GM06990 (cell line): ENCODE measurements around the gene PPP2R1B.
A peak's percentile ranks its signal among the peaks of the same experiment; 100 is the strongest.

ENCODE experiments used
- DNase-seq: peaks from one replicate; pipeline ENCODE4 v3.0.0-alpha.2; 2011; ENCODE audit not compliant: insufficient read length; ENCODE audit errors: extremely low read depth
- H3K27me3 ChIP-seq: replicated peaks from 2 replicates; pipeline ENCODE4 v1.6.0; 2011; ENCODE audit warnings: low read length; ENCODE audit not compliant: control insufficient read depth, insufficient read depth
- H3K36me3 ChIP-seq: 2 replicates; pipeline ENCODE4 v1.5.1; 2011; ENCODE audit warnings: low read length; ENCODE audit not compliant: control insufficient read depth, insufficient read depth
- H3K4me3 ChIP-seq: replicated peaks from 2 replicates; pipeline ENCODE4 v1.5.1; 2011; ENCODE audit warnings: low read depth, mild to moderate bottlenecking, control low read depth, low read length
- CTCF ChIP-seq: IDR thresholded peaks from 2 replicates; pipeline ENCODE4 v1.5.1; 2011; ENCODE audit warnings: low read length, control low read depth, mild to moderate bottlenecking, inconsistent platforms; ENCODE audit not compliant: insufficient read depth, poor library complexity, severe bottlenecking

Gene PPP2R1B

DNA sequence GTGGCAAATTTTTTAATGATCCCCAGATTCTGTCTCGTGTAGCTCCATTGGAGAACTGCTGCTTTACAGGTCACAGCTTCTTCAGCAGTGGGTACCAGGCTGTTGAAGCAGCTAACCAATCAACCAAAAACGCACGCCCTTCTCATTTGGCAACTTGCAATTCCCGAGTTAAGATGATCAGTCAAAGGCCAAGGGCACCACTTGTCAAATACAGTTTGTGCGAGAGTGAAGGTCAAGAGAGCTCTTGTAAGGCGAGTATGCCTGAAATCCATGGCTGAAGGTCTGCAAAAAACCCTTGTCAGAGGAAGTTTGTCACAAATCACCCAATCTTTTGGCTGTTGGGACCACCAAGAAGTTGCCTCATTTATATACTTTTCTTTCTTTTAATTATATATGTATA lies 12.9 kb upstream of the PPP2R1B start:
- TF ChIP-seq CTCF: no peak
- no peaks in the 10 kb centered on the region for H3K36me3 ChIP-seq
- H3K4me3 ChIP-seq: no peak overlapping the region
- no peak for DNase-seq
- H3K27me3 ChIP-seq: no peaks in the 10 kb centered on the region

DNA sequence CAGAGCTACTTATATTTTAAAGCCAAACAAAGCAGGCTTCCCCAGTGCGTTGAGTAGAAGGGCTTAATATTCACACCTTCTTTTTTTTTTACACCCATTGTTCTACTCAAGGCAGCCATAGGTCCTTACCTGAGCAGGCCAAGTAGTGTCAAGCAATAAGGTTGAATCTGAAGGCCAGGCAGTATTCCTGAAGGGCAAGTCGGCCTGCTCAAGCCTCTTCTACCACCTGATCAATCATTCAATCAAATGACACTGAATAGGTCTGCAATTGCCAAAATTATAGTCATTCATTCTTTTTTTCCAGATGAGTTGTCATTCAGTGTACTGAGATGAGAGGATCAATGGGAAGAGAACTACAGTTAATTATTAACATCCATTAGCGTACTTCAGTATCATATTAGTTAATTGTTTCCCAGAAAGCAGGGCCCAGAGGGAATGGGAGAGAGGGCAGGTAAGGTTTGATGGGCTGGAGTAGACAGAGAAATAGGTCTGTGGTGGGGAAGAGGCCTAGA lies 11.9 kb upstream of the PPP2R1B start:
- no peak overlapping the region for H3K4me3 ChIP-seq
- DNase-seq: no peak

DNA sequence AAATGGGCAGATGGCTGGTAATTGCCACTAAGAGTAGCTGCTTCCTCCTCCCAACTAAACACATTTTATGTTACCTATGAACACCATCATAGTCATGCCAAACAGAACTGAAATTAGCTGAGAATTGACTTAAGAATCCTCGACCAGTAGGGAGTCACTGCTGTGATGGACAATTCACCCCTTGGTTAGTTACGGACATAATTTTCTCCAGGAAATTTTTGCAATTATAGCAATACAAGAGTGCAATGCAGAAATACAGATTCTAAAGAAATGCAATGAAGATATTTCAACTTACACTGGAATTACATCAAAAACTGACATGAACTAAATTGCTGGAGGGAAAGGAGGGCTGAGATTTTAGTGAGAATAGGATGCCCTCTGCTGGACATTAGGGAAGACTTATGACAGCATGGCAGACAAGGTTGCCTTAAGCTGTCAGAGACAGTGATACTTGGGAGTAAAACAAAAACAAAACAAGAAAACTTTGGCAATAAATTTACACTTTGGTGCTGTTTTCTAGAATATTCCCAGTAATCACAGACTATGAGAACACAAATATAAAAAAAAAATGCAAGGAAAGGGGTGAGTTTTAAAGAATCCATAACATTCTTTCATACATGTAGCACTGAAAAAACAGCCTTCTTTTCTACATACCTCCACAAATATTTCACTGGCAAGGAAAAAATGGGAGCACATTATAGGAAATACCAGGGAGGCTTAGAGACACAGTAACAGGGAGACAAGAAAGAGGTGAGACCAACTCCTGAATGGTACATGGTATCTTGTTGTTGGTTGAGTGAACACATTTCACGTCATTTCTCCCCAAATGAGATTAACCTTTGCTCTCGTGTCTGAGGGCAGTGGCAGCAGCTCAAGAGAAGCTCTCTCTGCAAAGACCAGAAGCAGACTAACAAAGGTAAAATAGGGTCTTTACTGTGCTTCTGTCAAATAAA lies 11.2 kb upstream of the PPP2R1B start:
- peak; percentile 50 for DNase-seq
- Histone ChIP-seq H3K27me3 (no peaks in the 10 kb centered on the region), H3K4me3 (no peak overlapping the region), H3K36me3 (no peaks in the 10 kb centered on the region)
- peak; percentile 62 for TF ChIP-seq CTCF

More for the DNA sequence above, 11.9 kb upstream of the PPP2R1B start:
- no peak for TF ChIP-seq CTCF
- Histone ChIP-seq H3K36me3 (no peaks in the 10 kb centered on the region), H3K27me3 (no peaks in the 10 kb centered on the region)

GRCh38 chr11:111776398-111777093 lies 10.4 kb upstream of the PPP2R1B start:
- peak; percentile 47 for DNase-seq
- Histone ChIP-seq H3K4me3 (no peak overlapping the region), H3K27me3 (no peaks in the 10 kb centered on the region), H3K36me3 (no peaks in the 10 kb centered on the region)
- no peak for TF ChIP-seq CTCF

DNA sequence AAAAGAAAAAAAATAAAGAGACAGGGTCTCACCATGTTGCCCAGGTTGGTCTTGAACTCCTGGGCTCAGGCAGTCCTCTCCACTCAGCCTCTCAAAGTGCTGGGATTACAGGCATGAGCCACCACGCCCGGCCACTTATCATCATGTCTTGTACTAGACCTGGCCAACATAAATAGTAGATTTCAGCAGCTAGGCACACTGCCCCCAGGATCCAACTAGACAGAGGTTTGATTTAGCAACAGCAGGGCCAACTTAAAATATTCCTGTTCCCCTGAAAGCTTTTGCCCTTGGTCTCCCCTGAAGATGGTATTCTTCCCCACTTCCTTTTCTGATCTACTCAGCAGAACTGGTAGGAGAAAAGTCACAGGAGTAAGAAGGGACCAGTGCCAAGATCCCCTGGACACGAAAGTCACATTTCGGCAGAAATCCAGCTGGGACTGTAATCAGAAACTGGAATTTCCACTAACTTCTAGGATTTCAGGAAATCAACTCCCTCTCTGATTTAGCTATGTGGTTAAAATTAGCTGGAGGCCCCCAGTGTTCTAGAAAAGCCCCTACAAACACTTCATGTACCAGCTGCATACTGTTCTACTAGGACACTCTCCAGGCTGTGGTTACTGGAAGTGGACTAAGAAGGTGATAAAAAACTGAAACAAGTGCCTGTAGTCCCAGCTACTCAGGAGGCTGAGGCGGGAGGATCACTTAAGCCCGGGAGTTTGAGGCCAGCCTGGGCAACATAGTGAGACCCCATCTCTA lies 8.9 kb upstream of the PPP2R1B start:
- Histone ChIP-seq H3K36me3 (no peaks in the 10 kb centered on the region), H3K4me3 (no peak overlapping the region), H3K27me3 (no peaks in the 10 kb centered on the region)
- TF ChIP-seq CTCF: no peak
- no peak for DNase-seq
